GM18502 (cell line): ENCODE measurements around the gene AKTIP.
"Not testable (repeated sequence)": the region's sequence is repeated elsewhere in the genome, so short reads cannot be mapped to it uniquely, and the experiment has no call there.

ENCODE experiments used
- ATAC-seq: cut with Tn5 transposase; IDR thresholded peaks from one replicate; pipeline ENCODE4 v1.9.1; 2021; ENCODE audit warnings: mild to moderate bottlenecking; ENCODE audit not compliant: unreplicated experiment, poor library complexity

The AKTIP gene

DNA sequence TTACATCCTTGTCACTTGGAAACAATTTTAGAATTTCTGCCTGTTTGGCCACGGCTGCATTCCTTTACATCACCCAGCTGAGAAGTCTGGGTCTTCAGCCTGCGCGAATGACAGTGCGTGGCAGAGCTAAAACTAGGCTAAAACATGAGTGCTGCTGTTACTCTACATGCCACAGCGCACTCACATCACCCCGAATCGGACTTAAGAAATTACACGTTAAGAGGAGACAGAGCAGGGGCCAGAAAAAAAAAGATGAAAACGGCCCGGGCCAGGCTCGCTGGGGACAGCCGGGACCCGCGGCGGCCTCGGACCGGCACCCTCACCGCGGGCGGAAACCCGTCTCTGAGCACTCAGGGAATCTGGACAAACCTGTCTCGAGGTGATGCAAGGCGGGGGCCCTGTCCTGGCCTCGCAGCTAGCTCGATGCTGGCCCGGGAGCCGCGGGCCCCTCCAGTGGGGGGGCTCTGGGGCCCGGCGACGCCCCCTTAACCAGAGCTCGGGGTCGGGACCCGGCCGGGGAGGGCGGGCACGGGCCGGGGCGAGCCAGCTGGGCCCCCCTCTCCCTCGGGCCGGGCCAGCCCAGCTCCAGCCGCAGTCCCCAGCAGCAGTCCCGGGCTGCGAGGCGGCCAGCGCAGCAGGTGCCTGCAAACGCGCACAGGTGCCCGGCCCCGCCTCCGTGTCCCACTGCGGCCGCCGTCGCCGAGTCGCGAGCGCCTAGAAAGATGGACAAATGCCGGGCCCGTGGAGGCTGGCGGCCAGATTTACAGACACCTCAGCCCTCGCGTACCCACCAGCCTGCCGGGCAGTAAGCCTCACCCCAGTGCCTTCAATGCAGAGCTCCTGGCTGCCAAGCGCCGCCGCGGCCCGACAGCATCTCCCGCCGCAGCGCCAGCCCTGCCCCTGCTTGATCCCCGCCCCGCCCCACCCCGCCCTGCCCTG, at the start of gene AKTIP:
Gene AKTIP (minus strand): TSS at position 879 of the 939 bp plus-strand sequence. CDS start 2,950 bp downstream, outside the sequence.
- peak; percentile 34 for ATAC-seq

GRCh38 chr16:53549970-53550690, 47.1 kb upstream of the AKTIP start:
- ATAC-seq = peak; percentile 89

DNA sequence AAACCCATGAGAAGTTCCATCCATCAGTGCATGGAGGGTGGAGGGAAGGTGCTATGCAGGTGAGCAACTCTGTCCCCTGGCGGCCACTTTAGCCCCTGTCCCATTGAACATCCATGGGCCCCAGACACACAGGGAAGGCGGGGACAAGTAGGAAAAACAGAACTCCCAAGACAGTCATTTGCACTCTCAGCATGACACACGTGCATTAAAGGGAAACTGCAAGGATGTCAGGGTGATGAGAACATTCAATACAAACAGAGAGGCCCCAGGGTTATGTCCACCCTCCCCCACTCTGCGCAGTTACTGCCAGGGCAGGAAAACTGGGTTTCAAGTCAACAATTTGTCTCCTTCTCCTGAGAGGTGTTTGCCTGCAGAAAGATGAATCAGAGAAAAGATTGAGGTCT, 44.0 kb upstream of the AKTIP start:
- ATAC-seq = no peak

GRCh38 chr16:53545433-53545832, 42.4 kb upstream of the AKTIP start:
- no peak for ATAC-seq

- ATAC-seq = no peak
These were observed 39.3 kb upstream of the AKTIP start for GRCh38 chr16:53542283-53542682.

DNA sequence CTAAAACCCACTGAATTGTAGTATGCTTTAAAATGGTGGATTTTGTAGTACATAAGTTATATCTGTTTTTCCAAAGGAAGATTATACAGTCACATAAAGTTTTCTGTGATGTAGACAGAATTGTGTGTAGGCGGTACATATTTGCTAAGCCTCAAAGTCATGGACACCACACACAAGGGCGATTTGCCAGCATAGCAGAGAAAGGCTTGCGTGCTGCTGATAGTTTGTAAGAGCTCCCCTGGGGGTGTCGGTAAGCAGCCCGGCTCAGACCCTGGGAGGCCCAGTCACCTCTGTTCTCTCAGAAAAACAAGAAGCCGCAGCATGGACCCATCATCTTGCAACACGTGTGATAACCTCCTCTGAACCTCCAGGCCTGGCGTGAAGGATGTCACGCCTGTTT, 38.3 kb upstream of the AKTIP start:
- no peak for ATAC-seq

DNA sequence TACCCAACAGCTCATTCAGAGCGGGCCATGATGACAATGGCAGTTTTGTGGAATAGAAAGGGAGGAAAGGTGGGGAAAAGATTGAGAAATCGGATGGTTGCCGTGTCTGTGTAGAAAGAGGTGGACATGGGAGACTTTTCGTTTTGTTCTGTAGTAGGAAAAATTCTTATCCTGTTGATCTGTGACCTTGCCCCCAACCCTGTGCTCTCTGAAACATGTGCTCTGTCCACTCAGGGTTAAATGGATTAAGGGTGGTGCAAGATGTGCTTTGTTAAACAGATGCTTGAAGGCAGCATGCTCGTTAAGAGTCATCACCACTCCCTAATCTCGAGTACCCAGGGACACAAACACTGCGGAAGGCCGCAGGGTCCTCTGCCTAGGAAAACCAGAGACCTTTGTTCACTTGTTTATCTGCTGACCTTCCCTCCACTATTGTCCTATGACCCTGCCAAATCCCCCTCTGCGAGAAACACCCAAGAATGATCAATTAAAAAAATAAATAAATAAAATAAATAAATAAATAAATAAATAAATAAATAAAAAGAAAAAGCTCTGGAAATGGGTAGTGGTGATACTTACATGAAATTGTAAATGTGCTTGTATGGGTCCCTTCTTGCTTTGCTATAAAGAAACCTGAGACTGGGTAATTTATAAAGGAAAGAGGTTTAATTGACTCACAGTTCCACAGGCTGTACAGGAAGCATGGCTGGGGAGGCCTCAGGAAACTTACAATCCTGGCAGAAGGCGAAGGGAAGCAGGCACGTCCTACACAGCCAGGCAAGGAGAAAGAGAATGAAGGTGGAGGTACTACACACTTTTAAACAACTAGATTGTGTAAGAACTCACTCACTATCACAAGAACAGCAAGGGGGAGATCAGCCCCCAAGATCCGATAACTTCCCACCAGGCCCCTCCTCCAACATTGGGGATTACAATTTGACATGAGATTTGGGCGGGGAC, 37.0 kb upstream of the AKTIP start:
- not testable (repeated sequence) for ATAC-seq

DNA sequence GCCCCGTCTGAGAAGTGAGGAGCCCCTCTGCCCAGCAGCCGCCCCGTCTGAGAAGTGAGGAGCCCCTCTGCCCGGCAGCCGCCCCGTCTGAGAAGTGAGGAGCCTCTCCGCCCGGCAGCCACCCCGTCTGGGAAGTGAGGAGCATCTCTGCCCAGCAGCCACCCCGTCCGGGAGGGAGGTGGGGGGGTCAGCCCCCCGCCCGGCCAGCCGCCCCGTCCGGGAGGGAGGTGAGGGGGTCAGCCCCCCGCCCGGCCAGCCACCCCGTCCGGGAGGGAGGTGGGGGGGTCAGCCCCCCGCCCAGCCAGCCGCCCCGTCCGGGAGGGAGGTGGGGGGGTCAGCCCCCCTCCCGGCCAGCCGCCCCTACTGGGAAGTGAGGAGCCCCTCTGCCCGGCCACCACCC, 36.3 kb upstream of the AKTIP start:
- not testable (repeated sequence) for ATAC-seq

GRCh38 chr16:53537626-53538025, 34.6 kb upstream of the AKTIP start:
- no peak for ATAC-seq

GRCh38 chr16:53534206-53534605, 31.2 kb upstream of the AKTIP start:
- ATAC-seq = no peak

DNA sequence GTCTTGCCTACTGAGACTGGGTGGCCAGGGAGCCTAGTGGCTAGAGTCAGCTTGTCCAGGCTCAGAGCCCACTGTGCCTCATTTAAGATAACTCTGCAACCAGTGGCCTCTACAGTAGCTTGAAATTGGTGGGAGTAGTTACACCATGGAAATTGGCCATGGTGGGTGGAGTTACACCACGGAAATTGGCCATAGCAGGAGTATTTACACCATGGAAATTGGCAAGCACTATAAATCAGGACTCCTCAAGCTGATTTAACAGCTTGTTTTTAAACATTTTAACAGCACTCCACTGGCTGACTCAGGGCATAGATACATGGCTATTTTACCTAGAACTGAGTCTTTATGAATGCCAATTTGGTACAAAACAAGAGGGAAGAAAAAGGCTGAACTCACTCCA, 27.7 kb upstream of the AKTIP start:
- no peak for ATAC-seq

GRCh38 chr16:53530046-53530445, 27.0 kb upstream of the AKTIP start:
- ATAC-seq = no peak

DNA sequence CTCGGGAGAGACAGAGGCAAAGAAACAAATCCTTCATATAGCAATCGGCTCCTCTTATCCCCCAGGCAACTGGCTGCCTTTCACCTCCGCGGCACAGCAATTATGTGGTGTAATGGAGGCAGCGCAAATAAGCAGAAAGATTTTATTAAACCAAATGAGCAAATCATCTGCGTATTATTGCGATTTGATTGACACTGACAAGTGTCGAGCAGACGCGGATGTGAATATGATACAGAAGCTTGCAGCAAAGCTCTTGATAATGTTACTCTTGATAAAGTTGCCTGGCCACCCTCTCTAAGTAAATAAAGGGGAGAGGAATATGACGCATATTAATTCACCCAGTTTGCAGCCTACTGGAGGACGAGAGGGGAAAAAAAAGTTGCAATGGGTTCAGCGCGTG, 26.5 kb upstream of the AKTIP start:
- ATAC-seq = no peak

DNA sequence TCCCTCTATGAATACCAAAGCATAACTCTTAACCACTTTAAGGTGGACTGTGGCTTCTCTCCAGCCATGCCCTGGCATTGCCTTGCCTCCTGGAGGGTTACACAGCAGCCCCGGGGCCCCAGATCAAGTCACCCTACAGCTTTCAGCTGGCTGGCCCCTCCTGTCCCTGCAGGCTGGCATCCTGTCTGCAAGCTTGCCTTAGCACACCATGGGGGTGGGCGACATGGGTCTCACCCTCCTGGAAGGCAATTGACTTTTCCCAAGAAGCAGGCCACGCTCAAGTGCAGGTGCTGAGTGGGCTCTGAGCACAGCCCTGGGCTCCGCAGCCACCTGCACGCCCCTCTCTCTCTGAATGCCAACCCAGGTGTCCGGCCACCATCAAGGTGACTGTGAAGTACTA, 25.8 kb upstream of the AKTIP start:
- ATAC-seq = no peak

DNA sequence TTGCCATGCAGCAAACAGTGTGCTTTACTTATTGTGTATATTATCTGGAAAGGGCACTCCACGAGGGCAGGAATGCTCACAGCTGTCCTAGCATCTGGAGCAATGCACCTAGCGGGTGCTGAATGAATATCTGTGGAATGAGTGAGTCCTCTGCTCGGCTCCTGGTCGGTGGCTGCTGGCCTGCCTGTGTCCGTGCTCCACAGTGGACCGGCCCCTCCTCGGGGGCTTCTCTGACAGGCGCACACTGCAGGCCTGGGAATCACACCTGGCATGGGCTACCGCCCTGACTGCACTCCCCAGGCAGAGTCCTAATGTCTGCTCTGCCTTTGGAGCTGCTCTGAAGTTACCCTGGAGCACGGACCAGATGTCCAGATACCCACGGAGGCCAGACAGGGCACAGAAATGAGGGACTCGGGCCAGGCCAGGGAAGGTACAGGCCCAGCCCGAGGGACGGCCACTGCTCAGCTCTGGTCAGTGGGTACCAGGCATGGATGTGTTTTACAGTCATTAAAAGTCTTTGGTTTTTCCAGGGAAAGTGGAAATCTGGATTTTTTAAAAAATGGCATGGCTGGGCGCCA, 21.1 kb upstream of the AKTIP start:
- ATAC-seq = no peak

DNA sequence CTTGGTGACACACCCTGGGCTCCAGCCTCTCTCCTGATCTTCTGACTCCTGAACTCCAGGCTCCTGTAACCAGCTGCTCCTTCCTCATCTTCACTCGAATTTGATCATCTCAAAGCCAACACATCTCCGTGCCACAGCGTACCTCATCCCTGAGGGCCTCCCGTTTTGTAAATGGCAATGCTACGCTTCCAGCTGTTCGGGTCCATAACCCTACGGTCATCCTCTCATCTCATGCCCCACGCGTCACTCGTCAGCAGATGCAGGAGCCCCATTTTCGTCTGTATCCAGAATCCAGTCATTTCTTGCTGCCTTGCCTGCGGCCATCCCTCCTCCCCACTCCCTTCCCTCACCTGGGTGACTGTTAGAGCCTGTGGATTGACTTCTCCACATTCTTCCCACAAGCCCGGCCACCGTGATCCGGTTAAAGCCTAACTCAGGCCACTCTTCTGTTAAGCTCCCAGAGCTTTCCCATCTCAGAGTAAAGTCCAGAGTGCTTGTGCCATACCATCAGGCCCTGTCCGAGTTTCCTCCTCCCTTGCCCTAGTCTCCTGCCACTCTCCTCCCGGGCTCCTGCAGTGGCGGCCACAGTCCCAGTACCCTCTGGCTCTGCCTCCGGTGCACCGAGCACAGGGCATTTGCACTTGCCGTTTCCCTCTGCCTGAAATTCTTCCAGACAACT, 20.3 kb upstream of the AKTIP start:
- ATAC-seq = no peak

- no peak for ATAC-seq
These were observed 16.5 kb upstream of the AKTIP start for GRCh38 chr16:53519417-53520091.

DNA sequence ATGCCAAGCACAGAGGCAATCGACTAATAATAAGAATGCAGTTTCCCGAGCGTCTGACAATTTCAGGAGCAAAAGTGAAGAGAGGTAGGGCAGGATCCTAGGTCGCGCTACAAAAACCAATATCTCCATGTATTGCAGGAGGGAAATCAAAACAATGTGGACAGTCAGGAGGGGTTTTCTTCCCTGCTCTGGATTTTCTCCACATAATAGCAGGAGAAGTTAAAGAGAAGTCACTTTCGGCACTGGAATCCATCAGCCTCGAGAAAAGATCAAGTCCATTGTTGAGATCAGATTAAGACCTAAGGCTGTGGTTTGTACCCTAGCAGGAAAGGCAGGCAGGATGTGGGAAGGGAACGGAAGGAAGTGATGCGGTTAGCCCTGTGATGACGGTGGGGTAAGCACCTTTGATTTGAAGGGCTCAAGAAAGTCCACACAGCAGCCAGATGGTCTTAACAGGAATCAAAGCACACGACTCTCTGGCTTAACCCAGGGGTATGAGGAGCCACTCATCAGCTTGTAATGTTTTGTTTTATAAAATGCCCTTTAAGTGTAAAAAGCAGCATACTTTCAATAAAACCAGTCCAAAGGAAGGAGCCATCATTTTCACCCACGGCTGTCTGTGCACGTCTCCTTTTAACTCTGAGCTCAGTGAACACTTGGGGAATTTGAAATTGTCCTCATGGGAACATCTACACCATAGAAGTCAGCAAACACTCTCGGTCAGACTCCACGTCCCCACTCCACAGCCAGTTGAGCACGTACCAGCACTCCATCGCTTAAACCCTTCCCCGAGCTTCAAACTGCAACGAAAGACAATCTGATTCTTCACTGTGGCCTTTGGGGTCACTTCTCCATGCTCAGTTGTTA, 15.8 kb upstream of the AKTIP start:
- ATAC-seq = peak; percentile 99
